NB4 (cell line): Measurements from ENCODE around the gene TMEM178B.
"Not testable (repeated sequence)": the region's sequence is repeated elsewhere in the genome, so short reads cannot be mapped to it uniquely, and the experiment has no call there.

Experiments
- MYC ChIP-seq: IDR thresholded peaks from 2 replicates; pipeline ENCODE4 v1.6.1; 2011; ENCODE audit warnings: low read depth, low read length
- POLR2A ChIP-seq: IDR thresholded peaks from 2 replicates; pipeline ENCODE4 v1.6.1; 2011; ENCODE audit warnings: mild to moderate bottlenecking; ENCODE audit not compliant: insufficient read length; ENCODE audit errors: extremely low read depth
- TF ChIP-seq, protein P1 (sequence below): IDR thresholded peaks from one replicate; pipeline ENCODE4 v1.5.1; 2012; ENCODE audit warnings: low read depth, low read length
- TF ChIP-seq, protein P2 (sequence below): IDR thresholded peaks from 2 replicates; pipeline ENCODE4 v1.6.1; 2011; ENCODE audit warnings: low read depth, low read length

DNA sequence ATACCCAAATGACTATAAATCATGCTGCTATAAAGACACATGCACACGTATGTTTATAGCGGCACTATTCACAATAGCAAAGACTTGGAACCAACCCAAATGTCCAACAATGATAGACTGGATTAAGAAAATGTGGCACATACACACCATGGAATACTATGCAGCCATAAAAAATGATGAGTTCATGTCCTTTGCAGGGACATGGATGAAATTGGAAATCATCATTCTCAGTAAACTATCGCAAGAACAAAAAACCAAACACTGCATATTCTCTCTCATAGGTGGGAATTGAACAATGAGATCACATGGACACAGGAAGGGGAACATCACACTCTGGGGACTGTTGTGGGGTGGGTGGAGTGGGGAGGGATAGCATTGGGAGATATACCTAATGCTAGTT is 35.8 kb upstream of the TMEM178B start:
- TF ChIP-seq, protein P1, sequence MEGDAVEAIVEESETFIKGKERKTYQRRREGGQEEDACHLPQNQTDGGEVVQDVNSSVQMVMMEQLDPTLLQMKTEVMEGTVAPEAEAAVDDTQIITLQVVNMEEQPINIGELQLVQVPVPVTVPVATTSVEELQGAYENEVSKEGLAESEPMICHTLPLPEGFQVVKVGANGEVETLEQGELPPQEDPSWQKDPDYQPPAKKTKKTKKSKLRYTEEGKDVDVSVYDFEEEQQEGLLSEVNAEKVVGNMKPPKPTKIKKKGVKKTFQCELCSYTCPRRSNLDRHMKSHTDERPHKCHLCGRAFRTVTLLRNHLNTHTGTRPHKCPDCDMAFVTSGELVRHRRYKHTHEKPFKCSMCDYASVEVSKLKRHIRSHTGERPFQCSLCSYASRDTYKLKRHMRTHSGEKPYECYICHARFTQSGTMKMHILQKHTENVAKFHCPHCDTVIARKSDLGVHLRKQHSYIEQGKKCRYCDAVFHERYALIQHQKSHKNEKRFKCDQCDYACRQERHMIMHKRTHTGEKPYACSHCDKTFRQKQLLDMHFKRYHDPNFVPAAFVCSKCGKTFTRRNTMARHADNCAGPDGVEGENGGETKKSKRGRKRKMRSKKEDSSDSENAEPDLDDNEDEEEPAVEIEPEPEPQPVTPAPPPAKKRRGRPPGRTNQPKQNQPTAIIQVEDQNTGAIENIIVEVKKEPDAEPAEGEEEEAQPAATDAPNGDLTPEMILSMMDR: not testable (repeated sequence)
- not testable (repeated sequence) for TF ChIP-seq POLR2A, MYC
- TF ChIP-seq, protein P2, sequence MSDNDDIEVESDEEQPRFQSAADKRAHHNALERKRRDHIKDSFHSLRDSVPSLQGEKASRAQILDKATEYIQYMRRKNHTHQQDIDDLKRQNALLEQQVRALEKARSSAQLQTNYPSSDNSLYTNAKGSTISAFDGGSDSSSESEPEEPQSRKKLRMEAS: not testable (repeated sequence)
